Transverse colon (tissue), 4 donors: Measurements from ENCODE around the gene DPH6. TPM values are rescaled to one million over a fixed set of nuclear protein-coding genes. Genes with fewer than 3 reads are reported as not detected.

Experiments
- DNase-seq: peaks from one replicate; pipeline ENCODE4 v3.0.0-alpha.2; 2019
- H3K27ac ChIP-seq, 4 donors: fragments of 200-600 bp; sonication (generic); 2 replicates each; pipeline ENCODE4 v1.5.1; 2016 to 2018; ENCODE audit warnings: inconsistent platforms in 4 of 4
- H3K27me3 ChIP-seq: fragments of 200-600 bp; sonication (generic); 2 replicates; pipeline ENCODE4 v1.5.1; 2017; ENCODE audit warnings: inconsistent platforms
- H3K36me3 ChIP-seq, 4 donors: fragments of 200-600 bp; sonication (generic); 2 replicates each; pipeline ENCODE4 v1.5.1; 2017 to 2019; ENCODE audit warnings: inconsistent platforms in 4 of 4
- H3K4me1 ChIP-seq, 4 donors: fragments of 200-600 bp; sonication (generic); 2 replicates each; pipeline ENCODE4 v1.5.1; 2017 to 2020; ENCODE audit warnings: inconsistent platforms in 4 of 4
- H3K4me3 ChIP-seq, 4 donors: fragments of 200-600 bp; sonication (generic); 1 replicate in 1 of 4; 2 replicates in 3 of 4; pipeline versions ENCODE4 v1.5.1 to v1.6.1; 2017 to 2019; ENCODE audit warnings: inconsistent platforms in 4 of 4
- H3K9me3 ChIP-seq, 2 donors: fragments of 200-600 bp; sonication (generic); 2 replicates each; pipeline ENCODE4 v1.5.1; 2017 to 2019; ENCODE audit warnings: inconsistent platforms in 2 of 2
- EP300 ChIP-seq: sonication (generic); formaldehyde crosslinking; IDR thresholded peaks from one replicate; pipeline ENCODE4 v1.6.1; 2017; ENCODE audit warnings: antibody characterized with exemption, low read depth
- POLR2A ChIP-seq: fragments of 450-650 bp; IDR thresholded peaks from one replicate; pipeline ENCODE4 v1.6.1; 2016; ENCODE audit warnings: antibody characterized with exemption, mild to moderate bottlenecking, moderate library complexity
- POLR2AphosphoS5 ChIP-seq, 3 donors: sonication (generic); formaldehyde crosslinking; IDR thresholded peaks; one replicate each; pipeline ENCODE4 v1.6.1; 2016; ENCODE audit warnings: antibody characterized with exemption in 3 of 3
- WGBS, 2 donors: methylation state at CpG; one replicate each; pipeline ENCODE4 v1.1.5; 2018; ENCODE audit warnings: low coverage in 1 of 2; 5-methylcytosine and 5-hydroxymethylcytosine counted together
- in situ Hi-C, 4 donors: fragments of 200-750 bp; cut with MboI; loops; one replicate each; pipeline versions ENCODE4 v1.15.0 to v1.15.1; 2017; ENCODE audit warnings: low sequenced_read_pairs in 3 of 4, low pct_ligation_motif_present in 1 of 4, low pct_unique_long_range_greater_than_20kb in 1 of 4
- intact Hi-C: fragments of 100-400 bp; cut with DNase I; formaldehyde crosslinking; loops from one replicate; pipeline ENCODE4 v1.15.1; 2023; ENCODE audit warnings: low total_unique reads
- small RNA-seq, 4 donors: library from RNA; depleted of rRNA; stranded (forward); fragments of <200 nt; gene quantifications; one replicate each; pipeline ENCODE3, GENCODE V24; 2016
- total RNA-seq, 4 donors: library from RNA; depleted of rRNA; stranded (reverse); fragments of >200 nt; gene quantifications; one replicate each; pipeline ENCODE4 v1.1.0, GENCODE V29; 2016
- TF ChIP-seq, protein P1 (sequence below), 5 experiments: fragments of 200-600 bp in 3 of 5; fragments of 450-650 bp in 2 of 5; sonication (generic) in 3 of 5; IDR thresholded peaks; 1 replicate in 2 of 5; 2 replicates in 3 of 5; pipeline ENCODE4 v1.5.1; 2016 to 2017; ENCODE audit warnings: antibody characterized with exemption in 5 of 5, inconsistent platforms in 3 of 5, mild to moderate bottlenecking in 2 of 5, moderate library complexity in 1 of 5

The DPH6 gene
- total RNA-seq, 4 donors from 2014 or later, result 20.6 to 76.7 (median 39.9) TPM

- Histone ChIP-seq H3K4me3 (no peak overlapping the region), H3K4me1 (peaks cover 0 to 18% (median 7%) of the 10 kb centered on the region in 4 donors), H3K9me3 (no peaks in the 10 kb centered on the region), H3K27me3 (no peaks in the 10 kb centered on the region), H3K27ac (no peak overlapping the region), H3K36me3 (no peaks in the 10 kb centered on the region)
- intact Hi-C loops, result no loop called here
- TF ChIP-seq, protein P1, sequence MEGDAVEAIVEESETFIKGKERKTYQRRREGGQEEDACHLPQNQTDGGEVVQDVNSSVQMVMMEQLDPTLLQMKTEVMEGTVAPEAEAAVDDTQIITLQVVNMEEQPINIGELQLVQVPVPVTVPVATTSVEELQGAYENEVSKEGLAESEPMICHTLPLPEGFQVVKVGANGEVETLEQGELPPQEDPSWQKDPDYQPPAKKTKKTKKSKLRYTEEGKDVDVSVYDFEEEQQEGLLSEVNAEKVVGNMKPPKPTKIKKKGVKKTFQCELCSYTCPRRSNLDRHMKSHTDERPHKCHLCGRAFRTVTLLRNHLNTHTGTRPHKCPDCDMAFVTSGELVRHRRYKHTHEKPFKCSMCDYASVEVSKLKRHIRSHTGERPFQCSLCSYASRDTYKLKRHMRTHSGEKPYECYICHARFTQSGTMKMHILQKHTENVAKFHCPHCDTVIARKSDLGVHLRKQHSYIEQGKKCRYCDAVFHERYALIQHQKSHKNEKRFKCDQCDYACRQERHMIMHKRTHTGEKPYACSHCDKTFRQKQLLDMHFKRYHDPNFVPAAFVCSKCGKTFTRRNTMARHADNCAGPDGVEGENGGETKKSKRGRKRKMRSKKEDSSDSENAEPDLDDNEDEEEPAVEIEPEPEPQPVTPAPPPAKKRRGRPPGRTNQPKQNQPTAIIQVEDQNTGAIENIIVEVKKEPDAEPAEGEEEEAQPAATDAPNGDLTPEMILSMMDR (IDR thresholded peaks at IDR 0.05), result no peak
- TF ChIP-seq POLR2A (no peak), EP300 (no peak), POLR2AphosphoS5 (IDR thresholded peaks at IDR 0.05) (no peak)
- in situ Hi-C loops, result no loop called here
- DNase-seq, result no peak
- 50 to 58% methylated on average over 3 of the region's 3 CpGs for WGBS, 2 donors
These were observed 220.5 kb downstream of the DPH6 start for GRCh38 chr15:35325374-35325941.

GRCh38 chr15:35323141-35323540 is 222.8 kb downstream of the DPH6 start:
- in situ Hi-C loops, result no loop called here

GRCh38 chr15:35321926-35322325 is 224.0 kb downstream of the DPH6 start:
- intact Hi-C loops, result no loop called here
- TF ChIP-seq POLR2AphosphoS5 (IDR thresholded peaks at IDR 0.05) (no peak), POLR2A (no peak), EP300 (no peak)
- TF ChIP-seq, protein P1 (IDR thresholded peaks at IDR 0.05), result no peak
- Histone ChIP-seq H3K27me3 (no peaks in the 10 kb centered on the region), H3K27ac (no peak overlapping the region), H3K9me3 (no peaks in the 10 kb centered on the region), H3K4me1 (peaks cover 0 to 21% (median 11%) of the 10 kb centered on the region in 4 donors), H3K4me3 (no peak overlapping the region), H3K36me3 (no peaks in the 10 kb centered on the region)
- in situ Hi-C loops, result no loop called here
- WGBS, 2 donors, result 85 to 86% methylated on average over 2 of the region's 2 CpGs
- no peak for DNase-seq

More at GRCh38 chr15:35323141-35323540, 222.8 kb downstream of the DPH6 start:
- Histone ChIP-seq H3K27me3 (no peaks in the 10 kb centered on the region), H3K4me3 (no peak overlapping the region), H3K27ac (no peak overlapping the region), H3K36me3 (no peaks in the 10 kb centered on the region), H3K4me1 (peaks cover 0 to 21% (median 11%) of the 10 kb centered on the region in 4 donors), H3K9me3 (no peaks in the 10 kb centered on the region)
- intact Hi-C loops, result no loop called here
- TF ChIP-seq POLR2AphosphoS5 (IDR thresholded peaks at IDR 0.05) (no peak), POLR2A (no peak), EP300 (no peak)
- TF ChIP-seq, protein P1 (IDR thresholded peaks at IDR 0.05), result no peak
- DNase-seq, result no peak

DNA sequence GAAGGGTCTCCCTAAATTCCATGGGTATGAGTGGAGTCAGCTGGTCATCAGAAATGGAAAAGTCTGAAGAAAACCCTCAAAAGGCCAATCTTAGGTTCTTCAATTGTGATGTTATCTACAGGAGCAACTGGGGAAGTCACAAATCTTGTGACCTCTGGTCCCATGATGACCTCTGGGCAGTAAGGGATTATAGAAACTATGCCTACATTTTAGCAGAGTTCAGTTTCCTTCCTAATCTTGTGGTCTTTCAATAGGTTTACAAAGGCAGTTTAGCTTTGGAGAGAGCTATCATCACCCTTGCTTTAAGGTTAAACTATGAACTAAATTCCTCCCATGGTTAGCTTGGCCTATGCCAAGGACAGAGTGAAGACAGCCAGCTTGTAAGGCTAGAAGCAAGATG is 225.1 kb downstream of the DPH6 start:
- TF ChIP-seq POLR2AphosphoS5 (IDR thresholded peaks at IDR 0.05) (no peak), EP300 (no peak), POLR2A (no peak)
- TF ChIP-seq, protein P1 (IDR thresholded peaks at IDR 0.05), result no peak
- H3K27ac ChIP-seq, result peak overlapping the region in 2 of 4 donors; percentile 29 to 45
- H3K36me3 ChIP-seq, result no peaks in the 10 kb centered on the region
- in situ Hi-C loops (no loop called here), intact Hi-C loops (no loop called here)
- H3K4me1 ChIP-seq, result peaks cover 0 to 21% (median 11%) of the 10 kb centered on the region in 4 donors
- no peak for DNase-seq
- no peak overlapping the region for H3K4me3 ChIP-seq
- H3K27me3 ChIP-seq, result no peaks in the 10 kb centered on the region
- H3K9me3 ChIP-seq, result no peaks in the 10 kb centered on the region

Small RNAs within 50 kb of the gene (small RNA-seq; reads per million reads assigned to genes)
- gene AC019288.1 (0 reads per million in 4 donors), gene MIR3942 (0 to 0.28 (median 0.09) reads per million in 4 donors)
